Measurements from ENCODE around the gene RAB8A. TPM values are rescaled to one million over a fixed set of nuclear protein-coding genes. Genes with fewer than 3 reads are reported as not detected.

Gene RAB8A
- total RNA-seq, 1 experiment from 2014 or later = 108 TPM

DNA sequence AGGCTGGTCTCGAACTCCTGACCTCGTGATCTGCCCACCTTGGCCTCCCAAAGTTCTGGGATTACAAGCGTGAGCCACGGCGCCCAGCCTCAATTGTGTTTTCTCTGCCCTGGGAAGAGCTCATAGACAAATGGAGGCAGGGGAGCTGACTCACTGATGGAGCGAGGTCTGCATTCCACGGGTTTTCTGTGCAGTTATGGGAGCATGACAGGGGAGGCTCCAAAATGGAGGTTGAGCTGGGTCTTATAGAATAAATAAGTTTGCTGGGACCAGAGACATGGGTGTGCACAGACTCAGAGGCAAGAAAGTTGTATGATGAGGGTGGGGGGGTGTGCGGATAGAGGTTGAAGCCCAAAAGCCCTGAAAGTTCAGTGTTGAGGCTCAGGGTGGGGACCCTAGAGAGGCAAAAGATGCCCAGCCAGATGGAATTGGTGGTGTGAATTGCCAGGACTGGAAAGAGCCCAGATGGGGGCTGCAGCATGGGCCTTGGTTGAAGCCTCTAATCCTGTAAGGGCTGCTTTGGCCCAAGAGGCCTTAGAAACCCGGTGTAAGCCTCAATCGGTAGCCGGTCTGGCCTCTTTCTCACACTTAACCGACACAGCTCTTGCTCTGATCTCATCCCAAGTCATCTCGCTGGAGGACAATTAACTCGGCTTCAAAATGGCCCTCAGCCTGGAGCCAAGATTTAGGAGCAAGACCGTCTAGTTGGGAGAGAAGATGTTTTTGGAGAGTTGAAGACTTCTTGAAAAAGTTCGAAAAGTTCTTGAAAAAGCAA is 33.5 kb upstream of the RAB8A start:
- H3K27me3 ChIP-seq (replicated peaks; ENCODE audit: control insufficient read depth, insufficient read depth, low read length) = no peaks in the 10 kb centered on the region
- Mint-ChIP-seq H3K27me3 (ENCODE audit: insufficient read depth, unreplicated experiment) (no peaks in the 10 kb centered on the region), H3K36me3 (ENCODE audit: insufficient read depth, unreplicated experiment) (peaks cover 76% of the 10 kb centered on the region), H3K9me3 (ENCODE audit: unreplicated experiment) (no peaks in the 10 kb centered on the region), H3K4me3 (ENCODE audit: unreplicated experiment) (peak overlapping the region; percentile 82), H3K4me1 (ENCODE audit: low read depth, unreplicated experiment) (peaks cover 18% of the 10 kb centered on the region), H3K27ac (ENCODE audit: unreplicated experiment) (peak overlapping the region; percentile 90)
- peaks cover 1% of the 10 kb centered on the region; the same call in 1 of the 2 replicates for H3K36me3 ChIP-seq (ENCODE audit: control insufficient read depth, insufficient read depth, low read length)
- peaks cover 21% of the 10 kb centered on the region for H3K4me1 ChIP-seq
- CTCF ChIA-PET = interaction anchor here (0.6 to 2.6 kb wide), 7 partner anchors 11 to 308 kb away, joined by 3 to 14 read pairs (median 3); partner anchors contain the start of gene RAB8A
- peak overlapping the region; percentile 17 for H3K4me3 ChIP-seq (ENCODE audit: low read depth, low read length)
- H3K9me3 ChIP-seq = no peaks in the 10 kb centered on the region
- TF ChIP-seq, protein P1, sequence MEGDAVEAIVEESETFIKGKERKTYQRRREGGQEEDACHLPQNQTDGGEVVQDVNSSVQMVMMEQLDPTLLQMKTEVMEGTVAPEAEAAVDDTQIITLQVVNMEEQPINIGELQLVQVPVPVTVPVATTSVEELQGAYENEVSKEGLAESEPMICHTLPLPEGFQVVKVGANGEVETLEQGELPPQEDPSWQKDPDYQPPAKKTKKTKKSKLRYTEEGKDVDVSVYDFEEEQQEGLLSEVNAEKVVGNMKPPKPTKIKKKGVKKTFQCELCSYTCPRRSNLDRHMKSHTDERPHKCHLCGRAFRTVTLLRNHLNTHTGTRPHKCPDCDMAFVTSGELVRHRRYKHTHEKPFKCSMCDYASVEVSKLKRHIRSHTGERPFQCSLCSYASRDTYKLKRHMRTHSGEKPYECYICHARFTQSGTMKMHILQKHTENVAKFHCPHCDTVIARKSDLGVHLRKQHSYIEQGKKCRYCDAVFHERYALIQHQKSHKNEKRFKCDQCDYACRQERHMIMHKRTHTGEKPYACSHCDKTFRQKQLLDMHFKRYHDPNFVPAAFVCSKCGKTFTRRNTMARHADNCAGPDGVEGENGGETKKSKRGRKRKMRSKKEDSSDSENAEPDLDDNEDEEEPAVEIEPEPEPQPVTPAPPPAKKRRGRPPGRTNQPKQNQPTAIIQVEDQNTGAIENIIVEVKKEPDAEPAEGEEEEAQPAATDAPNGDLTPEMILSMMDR (IDR thresholded peaks at IDR 0.05; ENCODE audit: insufficient read depth in 1 of 2, low read depth in 1 of 2, low read length in 1 of 2, severe bottlenecking in 1 of 2, unreplicated experiment in 1 of 2) = no peak
- DNase-seq = no peak
- POLR2A ChIA-PET = interaction anchor here (0.6 to 2.1 kb wide), 6 partner anchors 10 to 241 kb away, joined by 3 to 5 read pairs (median 4); no protein-coding TSS in a partner anchor
- TSS peak; percentile 63 for BruUV-seq (replicated peaks)
- intact Hi-C loops (cut with micrococcal nuclease; ENCODE audit: unreplicated experiment) = loop anchor here (1.0 to 2.0 kb wide), 2 partner anchors 15 to 33 kb away; partner anchors contain the start of gene RAB8A

DNA sequence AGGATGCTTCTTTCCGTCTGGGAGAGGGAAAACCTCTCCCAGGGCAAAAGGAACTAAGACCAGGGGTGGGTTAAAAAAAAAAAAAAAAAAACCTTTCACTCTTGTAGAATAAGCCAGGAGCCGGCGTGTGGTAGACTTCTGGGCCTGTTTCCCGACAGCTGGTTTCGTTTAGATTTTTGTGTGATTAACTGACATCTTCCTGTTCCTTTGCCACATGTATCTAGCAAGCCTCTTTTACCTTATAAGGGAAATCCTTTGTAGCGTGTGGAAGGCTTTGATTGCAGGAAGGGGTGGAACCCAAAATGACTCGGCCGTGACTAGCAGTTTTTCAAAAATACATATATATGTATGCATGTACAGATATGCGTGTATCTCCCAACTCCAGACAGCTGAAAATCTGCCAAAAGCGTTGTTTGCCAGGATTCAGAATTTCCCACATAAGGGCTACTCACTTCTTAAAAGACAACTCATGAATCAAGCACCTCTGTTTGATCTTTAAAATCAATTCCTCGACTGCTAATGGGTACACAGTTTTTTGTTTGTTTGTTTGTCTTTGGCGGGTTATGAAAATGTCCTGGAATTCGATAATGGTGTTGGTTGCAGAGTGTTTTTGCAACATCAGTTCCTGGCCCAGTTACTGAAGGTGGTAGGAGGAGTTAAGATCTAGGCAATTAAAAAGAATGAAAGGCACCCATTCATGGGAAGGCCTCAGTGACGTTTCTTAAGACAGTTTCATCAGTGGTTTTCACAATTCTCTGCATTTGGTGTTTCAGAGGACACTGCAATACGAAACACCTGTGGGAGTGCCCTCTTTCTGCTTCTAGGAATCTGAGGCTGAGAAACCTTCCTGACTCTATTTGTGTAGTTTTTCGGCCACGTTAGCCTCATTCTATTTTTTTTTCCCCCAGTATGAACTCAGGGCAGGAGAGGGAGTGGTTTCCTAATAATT is 32.7 kb upstream of the RAB8A start:
- ChIA-PET CTCF (interaction anchor here (1.2 kb wide), 1 partner anchor 33 kb away, joined by 4 read pairs; the partner anchor contains the start of gene RAB8A), POLR2A (interaction anchor here (0.9 to 2.1 kb wide), 2 partner anchors 16 to 242 kb away, joined by 3 to 5 read pairs; no protein-coding TSS in a partner anchor)
- Mint-ChIP-seq H3K36me3 (ENCODE audit: insufficient read depth, unreplicated experiment) (peaks cover 85% of the 10 kb centered on the region), H3K9me3 (ENCODE audit: unreplicated experiment) (no peaks in the 10 kb centered on the region), H3K4me3 (ENCODE audit: unreplicated experiment) (peak overlapping the region; percentile 82), H3K27ac (ENCODE audit: unreplicated experiment) (peak overlapping the region; percentile 90), H3K4me1 (ENCODE audit: low read depth, unreplicated experiment) (peaks cover 18% of the 10 kb centered on the region), H3K27me3 (ENCODE audit: insufficient read depth, unreplicated experiment) (no peaks in the 10 kb centered on the region)
- H3K4me1 ChIP-seq = peaks cover 21% of the 10 kb centered on the region
- BruUV-seq (replicated peaks) = TSS peak; percentile 30
- DNase-seq = no peak
- TF ChIP-seq, protein P1 (IDR thresholded peaks at IDR 0.05; ENCODE audit: insufficient read depth in 1 of 2, low read depth in 1 of 2, low read length in 1 of 2, severe bottlenecking in 1 of 2, unreplicated experiment in 1 of 2) = no peak
- H3K4me3 ChIP-seq (ENCODE audit: low read depth, low read length) = no peak overlapping the region; the same call in 1 of the 2 replicates
- no peaks in the 10 kb centered on the region for H3K27me3 ChIP-seq (replicated peaks; ENCODE audit: control insufficient read depth, insufficient read depth, low read length)
- peaks cover 1% of the 10 kb centered on the region; the same call in 1 of the 2 replicates for H3K36me3 ChIP-seq (ENCODE audit: control insufficient read depth, insufficient read depth, low read length)
- intact Hi-C loops (cut with micrococcal nuclease; ENCODE audit: unreplicated experiment) = loop anchor here (1.0 kb wide), 1 partner anchor 14 kb away; no protein-coding TSS in a partner anchor
- H3K9me3 ChIP-seq = no peaks in the 10 kb centered on the region
